ENCODE data around the gene ZFR2.

GRCh38 chr19:3826163-3826562, 42.7 kb downstream of the ZFR2 start:
- TF ChIP-seq CTCF (IDR thresholded peaks at IDR 0.05; ENCODE audit: low read depth, low read length) (no peak), POLR2A (IDR thresholded peaks at IDR 0.05; ENCODE audit: extremely low read depth, insufficient read length) (no peak), MAX (IDR thresholded peaks at IDR 0.05; ENCODE audit: low read depth, low read length) (no peak)

Data from NB4 (cell line).